Erythroblast (primary cell): ENCODE data around the gene ATP6V0E1.

ENCODE experiments used
- GATA1 ChIP-seq: IDR thresholded peaks from 2 replicates; pipeline ENCODE4 v1.6.1; 2011; ENCODE audit warnings: low read depth, mild to moderate bottlenecking, control low read depth, low read length, moderate library complexity
- POLR2A ChIP-seq: IDR thresholded peaks from 2 replicates; pipeline ENCODE4 v1.6.1; 2011; ENCODE audit warnings: mild to moderate bottlenecking, low read length

- TF ChIP-seq POLR2A (no peak), GATA1 (no peak)
These were observed 29.5 kb upstream of the ATP6V0E1 start for GRCh38 chr5:172953776-172954675.
